Endothelial cell of umbilical vein (primary cell): ENCODE results near the gene CHN2. TPM values are rescaled to one million over a fixed set of nuclear protein-coding genes. Genes with fewer than 3 reads are reported as not detected.

Experiments used
- BruUV-seq: library from RNA; stranded (reverse); fragments of 400-500 nt; replicated peaks from 2 replicates; lab custom pipeline; 2021; lab: Mats Ljungman, UMichigan
- CTCF ChIA-PET: fragments of 300-600, 350-600 bp; sonication (Branson Sonifier 250); formaldehyde crosslinking; loops from one replicate; lab custom pipeline; 2021; ENCODE audit warnings: antibody characterized with exemption, inconsistent platforms; lab: Charles Lee
- POLR2A ChIA-PET: fragments of 300-600, 350-600 bp; sonication (Branson Sonifier 250); formaldehyde crosslinking; loops from one replicate; lab custom pipeline; 2021; ENCODE audit warnings: antibody characterized with exemption, inconsistent platforms; lab: Charles Lee
- DNase-seq: peaks from one replicate; pipeline ENCODE4 v3.0.0-alpha.2; 2011; ENCODE audit warnings: low read depth, low spot score
- FAIRE-seq: peaks from 2 replicates; lab custom pipeline; 2011; peaks lifted over from hg19 to GRCh38; lab: Jason Lieb, UNC
- H2AFZ ChIP-seq: 2 replicates; pipeline ENCODE4 v1.6.0; 2012; ENCODE audit warnings: low read depth, low read length, control low read depth, inconsistent platforms
- H3K27ac ChIP-seq: 2 replicates; pipeline ENCODE4 v1.5.1; 2011; ENCODE audit warnings: low read depth, mild to moderate bottlenecking, control low read depth, low read length, moderate library complexity; ENCODE audit not compliant: insufficient read depth
- H3K27me3 ChIP-seq, 2 experiments: 2 replicates each; pipeline versions ENCODE4 v1.6.0 to v1.6.1; 2011; ENCODE audit warnings: low read length in 2 of 2, mixed read lengths in 1 of 2; ENCODE audit not compliant: control insufficient read depth in 2 of 2, insufficient read depth in 2 of 2
- H3K36me3 ChIP-seq, 2 experiments: 2 replicates in 1 of 2; 3 replicates in 1 of 2; pipeline ENCODE4 v1.5.1; 2011; ENCODE audit warnings: low read length in 2 of 2, mild to moderate bottlenecking in 1 of 2, moderate library complexity in 1 of 2; ENCODE audit not compliant: control insufficient read depth in 2 of 2, insufficient read depth in 2 of 2; ENCODE audit errors: extremely low read depth in 1 of 2
- H3K4me1 ChIP-seq: 3 replicates; pipeline ENCODE4 v1.5.1; 2011; ENCODE audit warnings: mild to moderate bottlenecking, low read length; ENCODE audit not compliant: control insufficient read depth, insufficient read depth; ENCODE audit errors: extremely low read depth
- H3K4me2 ChIP-seq: 2 replicates; pipeline ENCODE4 v1.6.1; 2011; ENCODE audit warnings: low read length, control low read depth, mixed read lengths; ENCODE audit not compliant: insufficient read depth
- H3K4me3 ChIP-seq, 3 experiments: fragments of 200-600 bp in 1 of 3; sonication (generic), shearing (Covaris generic) in 1 of 3; replicated peaks in 1 of 3; 2 replicates each; pipeline ENCODE4 v1.5.1; 2011 to 2016; ENCODE audit warnings: control low read depth in 3 of 3, low read length in 3 of 3, mild to moderate bottlenecking in 2 of 3, inconsistent platforms in 1 of 3, low read depth in 1 of 3, moderate library complexity in 1 of 3; ENCODE audit not compliant: insufficient read depth in 1 of 3
- H3K79me2 ChIP-seq: 2 replicates; pipeline ENCODE4 v1.6.0; 2012; ENCODE audit warnings: low read length, inconsistent platforms; ENCODE audit not compliant: control insufficient read depth, insufficient read depth
- H3K9ac ChIP-seq: replicated peaks from 2 replicates; pipeline ENCODE3; 2011; ENCODE audit warnings: low read length, control low read depth; ENCODE audit not compliant: insufficient read depth; ENCODE audit errors: extremely low read depth
- H3K9me1 ChIP-seq: replicated peaks from 3 replicates; pipeline ENCODE4 v1.6.0; 2011; ENCODE audit warnings: mild to moderate bottlenecking, low read length; ENCODE audit not compliant: control insufficient read depth, insufficient read depth; ENCODE audit errors: extremely low read depth
- H3K9me3 ChIP-seq: replicated peaks from 2 replicates; pipeline ENCODE4 v1.5.1; 2012; ENCODE audit warnings: low read length, inconsistent platforms; ENCODE audit not compliant: control insufficient read depth, insufficient read depth
- H4K20me1 ChIP-seq: replicated peaks from 2 replicates; pipeline ENCODE3; 2011; ENCODE audit warnings: mild to moderate bottlenecking, low read length; ENCODE audit not compliant: control insufficient read depth, insufficient read depth; ENCODE audit errors: extremely low read depth
- EZH2 ChIP-seq: IDR thresholded peaks from 2 replicates; pipeline ENCODE4 v1.6.1; 2012; ENCODE audit warnings: borderline replicate concordance, low read depth, mild to moderate bottlenecking, moderate library complexity, low read length, inconsistent platforms; ENCODE audit not compliant: severe bottlenecking
- FOS ChIP-seq: IDR thresholded peaks from 2 replicates; pipeline ENCODE4 v1.6.1; 2011; ENCODE audit warnings: mild to moderate bottlenecking, low read length, moderate library complexity, borderline replicate concordance; ENCODE audit not compliant: insufficient read depth
- GATA2 ChIP-seq: IDR thresholded peaks from 2 replicates; pipeline ENCODE4 v1.7.0; 2011; ENCODE audit warnings: low read depth, mild to moderate bottlenecking, moderate library complexity, mixed read lengths, low read length; ENCODE audit not compliant: insufficient read length, insufficient read depth
- JUN ChIP-seq: IDR thresholded peaks from 2 replicates; pipeline ENCODE4 v1.6.1; 2011; ENCODE audit warnings: borderline replicate concordance, low read depth; ENCODE audit not compliant: insufficient read length, insufficient read depth
- MYC ChIP-seq: IDR thresholded peaks from one replicate; pipeline ENCODE4 v1.6.1; 2011; ENCODE audit warnings: mild to moderate bottlenecking, low read depth, low read length
- POLR2A ChIP-seq: IDR thresholded peaks from 2 replicates; pipeline ENCODE4 v1.6.1; 2012; ENCODE audit warnings: low read depth, mild to moderate bottlenecking, control low read depth, low read length
- POLR2AphosphoS5 ChIP-seq: IDR thresholded peaks from 2 replicates; pipeline ENCODE4 v1.6.1; 2012; ENCODE audit warnings: low read depth, mild to moderate bottlenecking, control low read depth, low read length, moderate library complexity; ENCODE audit not compliant: insufficient read depth
- dilution Hi-C: fragments of 300-500 bp; cut with MboI; formaldehyde crosslinking; loops from one replicate; pipeline ENCODE4 v1.15.0; 2019; ENCODE audit warnings: low sequenced_read_pairs; ENCODE audit not compliant: extremely low pct_ligation_motif_present
- intact Hi-C: fragments of 100-400 bp; cut with micrococcal nuclease; formaldehyde crosslinking; loops from one replicate; pipeline ENCODE4 v1.10.0; 2022
- polyA plus RNA-seq, 4 experiments: library from polyadenylated mRNA; depleted of rRNA in 3 of 4; stranded (reverse) in 3 of 4; unstranded in 1 of 4; fragments of >200 nt; gene quantifications; 2 replicates each; pipeline versions ENCODE4 v1.2.1 to v1.2.3, GENCODE V29; 2011 to 2012; ENCODE audit warnings: missing spikeins in 1 of 4
- total RNA-seq: library from RNA; stranded (reverse); gene quantifications from 2 replicates; pipeline ENCODE4 v1.2.3, GENCODE V29; 2021
- TF ChIP-seq, protein P1 (sequence below), 2 donors: IDR thresholded peaks; 1 replicate in 1 of 2; 2 replicates in 1 of 2; pipeline ENCODE4 v1.5.1; 2011; ENCODE audit warnings: low read length in 2 of 2, mild to moderate bottlenecking in 2 of 2, moderate library complexity in 2 of 2, control low read depth in 1 of 2, inconsistent platforms in 1 of 2, low read depth in 1 of 2; ENCODE audit not compliant: insufficient read depth in 1 of 2; ENCODE audit errors: extremely low read depth in 1 of 2
- TF ChIP-seq, protein P2 (sequence below): IDR thresholded peaks from 2 replicates; pipeline ENCODE4 v1.6.1; 2011; ENCODE audit not compliant: insufficient read depth, insufficient read length

The CHN2 gene
- total and polyA plus RNA-seq, 2 donors (not counting 3 experiments of a cell fraction or from before 2014, with no cell fraction given) = 1.4 to 5.0 TPM

DNA sequence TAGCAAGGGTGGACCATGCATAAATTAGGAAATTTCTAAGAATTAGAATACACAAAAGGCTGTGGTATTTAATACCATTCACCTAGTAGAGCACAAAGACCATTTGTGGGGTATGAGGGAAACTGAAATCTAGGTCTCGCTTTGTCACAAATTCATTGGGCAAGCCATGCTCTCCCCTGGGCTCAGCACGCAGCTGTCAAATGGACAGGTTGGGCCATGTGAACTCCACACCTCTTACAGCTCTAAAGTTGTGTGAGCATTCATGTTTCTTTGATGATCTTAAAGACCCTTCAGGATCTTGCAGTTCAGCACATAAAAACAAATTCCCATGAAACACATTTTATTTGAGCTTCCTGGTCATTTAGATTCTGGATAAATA is 121.3 kb downstream of the CHN2 start:
- ChIA-PET CTCF (interaction anchor here (1.2 to 1.3 kb wide), 2 partner anchors 9 to 126 kb away, joined by 4 to 7 read pairs; no protein-coding TSS in a partner anchor), POLR2A (no interaction called here)
- no peak overlapping the region for H3K9ac ChIP-seq
- H3K36me3 ChIP-seq = no peaks in the 10 kb centered on the region
- no peaks in the 10 kb centered on the region for H3K4me1 ChIP-seq
- H3K9me3 ChIP-seq = no peaks in the 10 kb centered on the region
- TF ChIP-seq, protein P1, sequence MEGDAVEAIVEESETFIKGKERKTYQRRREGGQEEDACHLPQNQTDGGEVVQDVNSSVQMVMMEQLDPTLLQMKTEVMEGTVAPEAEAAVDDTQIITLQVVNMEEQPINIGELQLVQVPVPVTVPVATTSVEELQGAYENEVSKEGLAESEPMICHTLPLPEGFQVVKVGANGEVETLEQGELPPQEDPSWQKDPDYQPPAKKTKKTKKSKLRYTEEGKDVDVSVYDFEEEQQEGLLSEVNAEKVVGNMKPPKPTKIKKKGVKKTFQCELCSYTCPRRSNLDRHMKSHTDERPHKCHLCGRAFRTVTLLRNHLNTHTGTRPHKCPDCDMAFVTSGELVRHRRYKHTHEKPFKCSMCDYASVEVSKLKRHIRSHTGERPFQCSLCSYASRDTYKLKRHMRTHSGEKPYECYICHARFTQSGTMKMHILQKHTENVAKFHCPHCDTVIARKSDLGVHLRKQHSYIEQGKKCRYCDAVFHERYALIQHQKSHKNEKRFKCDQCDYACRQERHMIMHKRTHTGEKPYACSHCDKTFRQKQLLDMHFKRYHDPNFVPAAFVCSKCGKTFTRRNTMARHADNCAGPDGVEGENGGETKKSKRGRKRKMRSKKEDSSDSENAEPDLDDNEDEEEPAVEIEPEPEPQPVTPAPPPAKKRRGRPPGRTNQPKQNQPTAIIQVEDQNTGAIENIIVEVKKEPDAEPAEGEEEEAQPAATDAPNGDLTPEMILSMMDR (IDR thresholded peaks at IDR 0.05; ENCODE audit: extremely low read depth in 1 of 2, insufficient read depth in 1 of 2, low read depth in 1 of 2, low read length in 2 of 2) = no peak
- TF ChIP-seq EZH2 (no peak), POLR2A (no peak), MYC (no peak), GATA2 (no peak), FOS (no peak), POLR2AphosphoS5 (no peak), JUN (no peak)
- TF ChIP-seq, protein P2, sequence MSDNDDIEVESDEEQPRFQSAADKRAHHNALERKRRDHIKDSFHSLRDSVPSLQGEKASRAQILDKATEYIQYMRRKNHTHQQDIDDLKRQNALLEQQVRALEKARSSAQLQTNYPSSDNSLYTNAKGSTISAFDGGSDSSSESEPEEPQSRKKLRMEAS = no peak
- intact Hi-C loops (no loop called here), dilution Hi-C loops (no loop called here)
- H3K4me3 ChIP-seq = no peak overlapping the region
- no TSS peak for BruUV-seq
- no peak overlapping the region for H2AFZ ChIP-seq
- no peaks in the 10 kb centered on the region for H3K79me2 ChIP-seq
- FAIRE-seq (no peak), DNase-seq (no peak)
- peaks cover 16 to 20% of the 10 kb centered on the region in 2 experiments for H3K27me3 ChIP-seq
- no peaks in the 10 kb centered on the region for H4K20me1 ChIP-seq
- no peak overlapping the region for H3K27ac ChIP-seq
- H3K9me1 ChIP-seq = no peaks in the 10 kb centered on the region
- H3K4me2 ChIP-seq = no peak overlapping the region
